ENCODE data around the gene CPNE6.

The CPNE6 gene

GRCh38 chr14:24055971-24056799 is 15.2 kb upstream of the CPNE6 start:
- no peak for FAIRE-seq

GRCh38 chr14:24056800-24057184 is 14.6 kb upstream of the CPNE6 start:
- no peak for FAIRE-seq

GRCh38 chr14:24057271-24057670 is 14.1 kb upstream of the CPNE6 start:
- no peak for FAIRE-seq

GRCh38 chr14:24057867-24058259 is 13.5 kb upstream of the CPNE6 start:
- FAIRE-seq = no peak

GRCh38 chr14:24058260-24058950 is 13.0 kb upstream of the CPNE6 start:
- no peak for FAIRE-seq

- FAIRE-seq = no peak
These were observed 12.3 kb upstream of the CPNE6 start for GRCh38 chr14:24058951-24059475.

- no peak for FAIRE-seq
These were observed 11.4 kb upstream of the CPNE6 start for GRCh38 chr14:24059841-24060388.

- no peak for FAIRE-seq
These were observed 10.9 kb upstream of the CPNE6 start for GRCh38 chr14:24060443-24060842.

- no peak for FAIRE-seq
These were observed 10.1 kb upstream of the CPNE6 start for GRCh38 chr14:24060984-24061913.

- no peak for FAIRE-seq
These were observed 9.0 kb upstream of the CPNE6 start for GRCh38 chr14:24062216-24062980.

GRCh38 chr14:24063263-24063836 is 8.0 kb upstream of the CPNE6 start:
- FAIRE-seq = no peak

- FAIRE-seq = no peak
These were observed 7.1 kb upstream of the CPNE6 start for GRCh38 chr14:24064091-24064795.

GRCh38 chr14:24064856-24065255 is 6.5 kb upstream of the CPNE6 start:
- no peak for FAIRE-seq

GRCh38 chr14:24065408-24065807 is 6.0 kb upstream of the CPNE6 start:
- FAIRE-seq = no peak

GRCh38 chr14:24066496-24067132 is 4.7 kb upstream of the CPNE6 start:
- FAIRE-seq = no peak

GRCh38 chr14:24067133-24068082 is 4.0 kb upstream of the CPNE6 start:
- FAIRE-seq = no peak

- FAIRE-seq = no peak
These were observed 2.5 kb upstream of the CPNE6 start for GRCh38 chr14:24068711-24069410.

GRCh38 chr14:24069411-24069735 is 2.0 kb upstream of the CPNE6 start:
- FAIRE-seq = no peak
